HepG2 (cell line): ENCODE data around the gene RXYLT1. TPM values are rescaled to one million over a fixed set of nuclear protein-coding genes. Genes with fewer than 3 reads are reported as not detected.

Experiments used
- ATAC-seq: fragments of 200-7000 bp; cut with Tn5 transposase; 3 replicates; pipeline ENCODE4 v1.9.1; 2020; ENCODE audit warnings: mild to moderate bottlenecking, moderate library complexity
- BruUV-seq: library from RNA; stranded (reverse); fragments of 400-500 nt; replicated peaks from 2 replicates; lab custom pipeline; 2021; lab: Mats Ljungman, UMichigan
- CTCF ChIA-PET: fragments of 300-600 bp; formaldehyde crosslinking; extraction: SDS; loops from one replicate; lab custom pipeline; 2021; ENCODE audit warnings: low total read pairs, inconsistent platforms, low intra/inter-chr PET ratio; lab: Yijun Ruan, JAX
- POLR2A ChIA-PET: fragments of 350-600 bp; sonication (Branson Sonifier 250); formaldehyde crosslinking; loops from one replicate; lab custom pipeline; 2020; ENCODE audit warnings: antibody characterized with exemption, inconsistent platforms; lab: Yijun Ruan, JAX
- DNase-seq: peaks from one replicate; pipeline ENCODE4 v3.0.0-alpha.2; 2015; ENCODE audit warnings: low spot score
- FAIRE-seq: peaks from 3 replicates; lab custom pipeline; 2011; peaks lifted over from hg19 to GRCh38; lab: Jason Lieb, UNC
- H2AFZ ChIP-seq: one replicate; pipeline ENCODE4 v1.6.1; 2011; ENCODE audit warnings: low read length, inconsistent platforms
- H3K27ac ChIP-seq: fragments of 300-600 bp; 3 replicates; pipeline ENCODE4 v1.8.0; 2011; ENCODE audit warnings: mixed run types, mild to moderate bottlenecking, mixed read lengths, low read length, inconsistent platforms; ENCODE audit not compliant: insufficient read depth; ENCODE audit errors: extremely low read length
- H3K27me3 ChIP-seq, 2 experiments: fragments of 200-600 bp in 1 of 2; 2 replicates in 1 of 2; 3 replicates in 1 of 2; pipeline versions ENCODE4 v1.6.0 to v1.8.0; 2011; ENCODE audit warnings: low read length in 2 of 2, mild to moderate bottlenecking in 2 of 2, moderate library complexity in 2 of 2, inconsistent platforms in 1 of 2; ENCODE audit not compliant: insufficient read depth in 2 of 2, control insufficient read depth in 1 of 2
- H3K36me3 ChIP-seq, 2 experiments: fragments of 200-600 bp in 1 of 2; replicated peaks in 1 of 2; 2 replicates in 1 of 2; 3 replicates in 1 of 2; pipeline versions ENCODE4 v1.5.1 to v1.8.0; 2011; ENCODE audit warnings: low read length in 2 of 2, inconsistent platforms in 1 of 2; ENCODE audit not compliant: insufficient read depth in 2 of 2, control insufficient read depth in 1 of 2
- H3K4me1 ChIP-seq: 2 replicates; pipeline ENCODE4 v1.5.1; 2012; ENCODE audit warnings: low read length, inconsistent platforms; ENCODE audit not compliant: insufficient read depth
- H3K4me2 ChIP-seq: 2 replicates; pipeline ENCODE4 v1.6.0; 2011; ENCODE audit warnings: low read depth, low read length, inconsistent platforms
- H3K4me3 ChIP-seq, 3 experiments: fragments of 200-600 bp in 1 of 3; sonication (generic), shearing (Covaris generic) in 1 of 3; replicated peaks in 1 of 3; 2 replicates each; pipeline ENCODE4 v1.5.1; 2011 to 2016; ENCODE audit warnings: low read length in 3 of 3, inconsistent platforms in 2 of 3, low read depth in 2 of 3, mild to moderate bottlenecking in 2 of 3, control low read depth in 1 of 3, mixed read lengths in 1 of 3; ENCODE audit not compliant: insufficient read depth in 1 of 3
- H3K79me2 ChIP-seq: one replicate; pipeline ENCODE4 v1.6.1; 2011; ENCODE audit warnings: low read length, inconsistent platforms; ENCODE audit not compliant: insufficient read depth
- H3K9ac ChIP-seq: 2 replicates; pipeline ENCODE4 v1.6.0; 2011; ENCODE audit warnings: mild to moderate bottlenecking, low read depth, low read length, inconsistent platforms; ENCODE audit not compliant: insufficient read depth
- H3K9me3 ChIP-seq: 2 replicates; pipeline ENCODE4 v1.5.1; 2012; ENCODE audit warnings: mild to moderate bottlenecking, low read length
- H4K20me1 ChIP-seq: 2 replicates; pipeline ENCODE4 v1.6.0; 2011; ENCODE audit warnings: inconsistent platforms, mild to moderate bottlenecking, low read length, moderate library complexity; ENCODE audit not compliant: insufficient read depth
- GATA4 ChIP-seq: sonication (generic); IDR thresholded peaks from 2 replicates; pipeline ENCODE4 v1.6.1; 2016; ENCODE audit warnings: antibody characterized with exemption, low read depth, borderline replicate concordance
- PAX8 ChIP-seq: sonication (generic); formaldehyde crosslinking; IDR thresholded peaks from 2 replicates; pipeline ENCODE4 v1.8.0; 2022; ENCODE audit warnings: mild to moderate bottlenecking, missing genetic modification reagents, borderline replicate concordance
- SMAD3 ChIP-seq: sonication (generic); formaldehyde crosslinking; IDR thresholded peaks from 2 replicates; pipeline ENCODE4 v1.4.0; 2020; ENCODE audit warnings: missing genetic modification reagents
- SMC3 ChIP-seq: IDR thresholded peaks from 2 replicates; pipeline ENCODE4 v1.6.1; 2011; ENCODE audit warnings: low read length, improper control_type of control experiment
- SYNCRIP ChIP-seq: fragments of 200-400 bp; formaldehyde crosslinking; IDR thresholded peaks from 2 replicates; pipeline ENCODE4 v1.6.1; 2018; ENCODE audit warnings: mild to moderate bottlenecking, low read depth, low read length; ENCODE audit not compliant: insufficient read depth
- ZBTB3 ChIP-seq: sonication (generic); formaldehyde crosslinking; IDR thresholded peaks from 2 replicates; pipeline ENCODE4 v1.4.0; 2020; ENCODE audit warnings: low read depth, mild to moderate bottlenecking, moderate library complexity, missing genetic modification reagents, borderline replicate concordance
- ZMAT3 ChIP-seq: sonication (generic); formaldehyde crosslinking; conservative IDR thresholded peaks from 2 replicates; pipeline ENCODE4 v1.7.0; 2021; ENCODE audit warnings: missing genetic modification reagents
- ZNF121 ChIP-seq: sonication (generic); formaldehyde crosslinking; IDR thresholded peaks from 2 replicates; pipeline ENCODE4 v1.5.0; 2020; ENCODE audit warnings: mild to moderate bottlenecking, missing genetic modification reagents
- ZNF136 ChIP-seq: sonication (generic); formaldehyde crosslinking; IDR thresholded peaks from 2 replicates; pipeline ENCODE4 v1.8.1; 2022; ENCODE audit warnings: low read depth, mild to moderate bottlenecking, moderate library complexity, missing genetic modification reagents
- ZNF234 ChIP-seq: sonication (generic); formaldehyde crosslinking; conservative IDR thresholded peaks from 2 replicates; pipeline ENCODE4 v1.5.1; 2020; ENCODE audit warnings: mild to moderate bottlenecking, missing genetic modification reagents
- ZNF24 ChIP-seq: fragments of 450-650 bp; IDR thresholded peaks from 2 replicates; pipeline ENCODE4 v1.6.1; 2017; ENCODE audit warnings: antibody characterized with exemption, mild to moderate bottlenecking
- WGBS: methylation state at CpG from one replicate; pipeline ENCODE4 v1.1.6; 2017; ENCODE audit warnings: low lambda C conversion rate; 5-methylcytosine and 5-hydroxymethylcytosine counted together
- in situ Hi-C: cut with HindIII; loops from 2 replicates; pipeline ENCODE4 v1.10.0; 2017; ENCODE audit warnings: low pct_unique_long_range_greater_than_20kb; ENCODE audit not compliant: extremely low pct_ligation_motif_present
- intact Hi-C: fragments of 100-400 bp; cut with micrococcal nuclease; formaldehyde crosslinking; loops from one replicate; pipeline ENCODE4 v1.10.0; 2022; ENCODE audit not compliant: unreplicated experiment
- polyA plus RNA-seq, 8 experiments: library from polyadenylated mRNA; depleted of rRNA in 3 of 8; stranded (reverse) in 7 of 8; unstranded in 1 of 8; fragments of >200 nt; fragmentation: Illumina TruSeq in 4 of 8; extraction: Trizol in 4 of 8; gene quantifications; 2 replicates each; pipeline versions ENCODE4 v1.2.1 to v1.2.3, GENCODE V29; 2011 to 2016; ENCODE audit warnings: low read depth in 4 of 8, missing spikeins in 1 of 8, mixed read lengths in 1 of 8; ENCODE audit not compliant: insufficient read depth in 1 of 8
- total RNA-seq, 5 experiments: library from RNA; depleted of rRNA; stranded (reverse); fragments of >200 nt; fragmentation: Illumina TruSeq; extraction: Trizol; gene quantifications; 2 replicates each; pipeline ENCODE4 v1.2.3, GENCODE V29; 2016; ENCODE audit warnings: low read depth in 1 of 5
- TF ChIP-seq, protein P1 (sequence below): IDR thresholded peaks from 2 replicates; pipeline ENCODE4 v1.6.1; 2016; ENCODE audit warnings: low read depth, missing genetic modification reagents, missing compliant biosample characterization
- TF ChIP-seq, protein P2 (sequence below): sonication (generic); formaldehyde crosslinking; conservative IDR thresholded peaks from 2 replicates; pipeline ENCODE4 v1.8.0; 2022; ENCODE audit warnings: missing genetic modification reagents

Gene RXYLT1
- total and polyA plus RNA-seq, 2 of the 13 experiments (the other 11 are each of a cell fraction or from before 2014, with no cell fraction given): 8.3 to 15.5 TPM

DNA sequence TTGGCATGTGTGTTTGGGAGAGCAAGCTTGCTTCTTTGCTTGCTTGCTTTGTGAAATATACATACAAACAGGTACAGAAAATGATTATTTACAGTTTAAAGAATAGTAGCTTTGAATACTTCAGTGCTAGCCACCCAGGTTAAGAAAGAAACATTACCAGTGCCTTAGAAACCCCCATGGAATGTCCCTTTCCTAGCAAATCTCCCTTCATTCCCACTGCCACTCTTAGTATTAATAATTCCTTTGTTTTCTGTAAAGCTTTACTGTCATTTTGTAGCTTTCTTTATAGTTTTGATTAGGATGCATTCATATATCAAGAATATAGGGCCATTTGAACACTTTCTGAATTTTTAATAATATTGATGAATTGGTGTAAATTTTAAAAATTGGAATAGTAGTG is 74.3 kb downstream of the RXYLT1 start:
- Histone ChIP-seq H3K4me2 (no peak overlapping the region), H3K27me3 (no peaks in the 10 kb centered on the region), H3K36me3 (no peaks in the 10 kb centered on the region), H3K9ac (no peak overlapping the region), H2AFZ (no peak overlapping the region), H3K79me2 (no peaks in the 10 kb centered on the region), H3K9me3 (no peaks in the 10 kb centered on the region), H3K4me3 (no peak overlapping the region), H3K27ac (no peak overlapping the region), H3K4me1 (peaks cover 20% of the 10 kb centered on the region), H4K20me1 (no peaks in the 10 kb centered on the region)
- no TSS peak for BruUV-seq
- no peak for DNase-seq
- ChIA-PET CTCF (no interaction called here), POLR2A (interaction anchor here (1.1 to 1.7 kb wide), 2 partner anchors 36 to 64 kb away, joined by 3 to 8 read pairs; no protein-coding TSS in a partner anchor)
- in situ Hi-C loops (no loop called here), intact Hi-C loops (no loop called here)
- TF ChIP-seq ZBTB3 (CRISPR knock-in tag) (no peak), ZNF136 (CRISPR knock-in tag) (no peak), ZNF24 (no peak), ZMAT3 (CRISPR knock-in tag) (no peak), SYNCRIP (no peak), ZNF121 (CRISPR knock-in tag) (no peak), ZNF234 (CRISPR knock-in tag) (no peak), SMC3 (no peak), PAX8 (no peak)
- no peak for FAIRE-seq
- no peak for ATAC-seq

DNA sequence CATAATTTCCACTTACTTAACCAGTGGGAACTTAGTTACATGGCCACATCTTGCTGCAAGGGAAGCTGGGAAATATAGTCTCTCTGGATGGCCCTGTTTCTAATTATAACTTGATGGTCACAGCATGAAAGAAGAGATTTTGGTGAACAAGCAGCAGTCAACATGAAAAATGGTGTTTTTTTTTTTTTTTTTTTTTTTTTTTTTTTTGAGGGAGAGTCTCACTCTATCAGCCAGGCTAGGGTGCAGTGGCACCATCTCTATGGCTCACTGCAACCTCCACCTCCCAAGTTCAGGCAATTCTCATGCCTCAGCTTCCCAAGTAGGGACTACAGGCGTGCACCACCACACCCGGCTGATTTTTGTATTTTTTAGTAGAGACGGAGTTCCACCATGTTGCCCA is 75.6 kb downstream of the RXYLT1 start:
- ChIA-PET POLR2A (interaction anchor here (0.7 kb wide), 1 partner anchor 8 kb away, joined by 3 read pairs; no protein-coding TSS in a partner anchor), CTCF (no interaction called here)
- no peaks in the 10 kb centered on the region for H3K79me2 ChIP-seq
- H3K27me3 ChIP-seq: no peaks in the 10 kb centered on the region
- no peaks in the 10 kb centered on the region for H3K36me3 ChIP-seq
- ATAC-seq (no peak), DNase-seq (no peak), FAIRE-seq (no peak)
- BruUV-seq: no TSS peak
- H2AFZ ChIP-seq: no peak overlapping the region
- H3K27ac ChIP-seq: no peak overlapping the region
- in situ Hi-C loops (no loop called here), intact Hi-C loops (no loop called here)
- H3K4me1 ChIP-seq: peaks cover 21% of the 10 kb centered on the region
- H3K4me3 ChIP-seq: no peak overlapping the region
- H3K9ac ChIP-seq: no peak overlapping the region
- H4K20me1 ChIP-seq: no peaks in the 10 kb centered on the region
- no peaks in the 10 kb centered on the region for H3K9me3 ChIP-seq
- WGBS: 100% methylated on average over 3 of the region's 3 CpGs
- H3K4me2 ChIP-seq: no peak overlapping the region
- no peak for TF ChIP-seq SMAD3
- TF ChIP-seq, protein P1, sequence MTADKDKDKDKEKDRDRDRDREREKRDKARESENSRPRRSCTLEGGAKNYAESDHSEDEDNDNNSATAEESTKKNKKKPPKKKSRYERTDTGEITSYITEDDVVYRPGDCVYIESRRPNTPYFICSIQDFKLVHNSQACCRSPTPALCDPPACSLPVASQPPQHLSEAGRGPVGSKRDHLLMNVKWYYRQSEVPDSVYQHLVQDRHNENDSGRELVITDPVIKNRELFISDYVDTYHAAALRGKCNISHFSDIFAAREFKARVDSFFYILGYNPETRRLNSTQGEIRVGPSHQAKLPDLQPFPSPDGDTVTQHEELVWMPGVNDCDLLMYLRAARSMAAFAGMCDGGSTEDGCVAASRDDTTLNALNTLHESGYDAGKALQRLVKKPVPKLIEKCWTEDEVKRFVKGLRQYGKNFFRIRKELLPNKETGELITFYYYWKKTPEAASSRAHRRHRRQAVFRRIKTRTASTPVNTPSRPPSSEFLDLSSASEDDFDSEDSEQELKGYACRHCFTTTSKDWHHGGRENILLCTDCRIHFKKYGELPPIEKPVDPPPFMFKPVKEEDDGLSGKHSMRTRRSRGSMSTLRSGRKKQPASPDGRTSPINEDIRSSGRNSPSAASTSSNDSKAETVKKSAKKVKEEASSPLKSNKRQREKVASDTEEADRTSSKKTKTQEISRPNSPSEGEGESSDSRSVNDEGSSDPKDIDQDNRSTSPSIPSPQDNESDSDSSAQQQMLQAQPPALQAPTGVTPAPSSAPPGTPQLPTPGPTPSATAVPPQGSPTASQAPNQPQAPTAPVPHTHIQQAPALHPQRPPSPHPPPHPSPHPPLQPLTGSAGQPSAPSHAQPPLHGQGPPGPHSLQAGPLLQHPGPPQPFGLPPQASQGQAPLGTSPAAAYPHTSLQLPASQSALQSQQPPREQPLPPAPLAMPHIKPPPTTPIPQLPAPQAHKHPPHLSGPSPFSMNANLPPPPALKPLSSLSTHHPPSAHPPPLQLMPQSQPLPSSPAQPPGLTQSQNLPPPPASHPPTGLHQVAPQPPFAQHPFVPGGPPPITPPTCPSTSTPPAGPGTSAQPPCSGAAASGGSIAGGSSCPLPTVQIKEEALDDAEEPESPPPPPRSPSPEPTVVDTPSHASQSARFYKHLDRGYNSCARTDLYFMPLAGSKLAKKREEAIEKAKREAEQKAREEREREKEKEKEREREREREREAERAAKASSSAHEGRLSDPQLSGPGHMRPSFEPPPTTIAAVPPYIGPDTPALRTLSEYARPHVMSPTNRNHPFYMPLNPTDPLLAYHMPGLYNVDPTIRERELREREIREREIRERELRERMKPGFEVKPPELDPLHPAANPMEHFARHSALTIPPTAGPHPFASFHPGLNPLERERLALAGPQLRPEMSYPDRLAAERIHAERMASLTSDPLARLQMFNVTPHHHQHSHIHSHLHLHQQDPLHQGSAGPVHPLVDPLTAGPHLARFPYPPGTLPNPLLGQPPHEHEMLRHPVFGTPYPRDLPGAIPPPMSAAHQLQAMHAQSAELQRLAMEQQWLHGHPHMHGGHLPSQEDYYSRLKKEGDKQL: no peak
- TF ChIP-seq, protein P2, sequence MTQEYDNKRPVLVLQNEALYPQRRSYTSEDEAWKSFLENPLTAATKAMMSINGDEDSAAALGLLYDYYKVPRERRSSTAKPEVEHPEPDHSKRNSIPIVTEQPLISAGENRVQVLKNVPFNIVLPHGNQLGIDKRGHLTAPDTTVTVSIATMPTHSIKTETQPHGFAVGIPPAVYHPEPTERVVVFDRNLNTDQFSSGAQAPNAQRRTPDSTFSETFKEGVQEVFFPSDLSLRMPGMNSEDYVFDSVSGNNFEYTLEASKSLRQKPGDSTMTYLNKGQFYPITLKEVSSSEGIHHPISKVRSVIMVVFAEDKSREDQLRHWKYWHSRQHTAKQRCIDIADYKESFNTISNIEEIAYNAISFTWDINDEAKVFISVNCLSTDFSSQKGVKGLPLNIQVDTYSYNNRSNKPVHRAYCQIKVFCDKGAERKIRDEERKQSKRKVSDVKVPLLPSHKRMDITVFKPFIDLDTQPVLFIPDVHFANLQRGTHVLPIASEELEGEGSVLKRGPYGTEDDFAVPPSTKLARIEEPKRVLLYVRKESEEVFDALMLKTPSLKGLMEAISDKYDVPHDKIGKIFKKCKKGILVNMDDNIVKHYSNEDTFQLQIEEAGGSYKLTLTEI (CRISPR knock-in tag): no peak
- no peak for TF ChIP-seq GATA4
